Neural cell (in vitro differentiated cells): ENCODE data around the gene PTPRA. TPM values are rescaled to one million over a fixed set of nuclear protein-coding genes. Genes with fewer than 3 reads are reported as not detected.

ENCODE experiments used
- H2AFZ ChIP-seq: fragments of 200-600, 300-800 bp; sonication (generic), shearing (Covaris generic); 2 replicates; pipeline ENCODE4 v1.6.0; 2014; ENCODE audit warnings: low read depth, mild to moderate bottlenecking, antibody characterized with exemption, low read length, moderate library complexity
- H3F3A ChIP-seq: fragments of 200-600 bp; shearing (Covaris generic); 2 replicates; pipeline ENCODE4 v1.6.1; 2016; ENCODE audit warnings: mild to moderate bottlenecking, moderate library complexity, mixed read lengths, antibody characterized with exemption, low read length; ENCODE audit not compliant: insufficient read depth, poor library complexity, severe bottlenecking
- H3K27ac ChIP-seq: fragments of 200-600, 300-800 bp; sonication (generic), shearing (Covaris generic); 2 replicates; pipeline ENCODE4 v1.5.1; 2014; ENCODE audit warnings: mild to moderate bottlenecking, low read length, moderate library complexity
- H3K27me3 ChIP-seq: fragments of 300-800, 200-600 bp; sonication (generic), shearing (Covaris generic); 2 replicates; pipeline ENCODE4 v1.6.0; 2014; ENCODE audit warnings: mild to moderate bottlenecking, low read depth, low read length, moderate library complexity; ENCODE audit not compliant: insufficient read depth
- H3K36me3 ChIP-seq: fragments of 300-800, 200-600 bp; sonication (generic), shearing (Covaris generic); 2 replicates; pipeline ENCODE4 v1.5.1; 2014; ENCODE audit warnings: mild to moderate bottlenecking, antibody characterized with exemption, low read length, moderate library complexity; ENCODE audit not compliant: insufficient read depth
- H3K4me2 ChIP-seq: fragments of 300-800, 200-600 bp; sonication (generic), shearing (Covaris generic); 2 replicates; pipeline ENCODE4 v1.6.0; 2014; ENCODE audit warnings: mild to moderate bottlenecking, low read length
- H3K4me3 ChIP-seq: fragments of 300-800, 200-600 bp; sonication (generic), shearing (Covaris generic); 2 replicates; pipeline ENCODE4 v1.5.1; 2014; ENCODE audit warnings: mild to moderate bottlenecking, low read length, moderate library complexity
- H3K79me2 ChIP-seq: fragments of 200-600 bp; shearing (Covaris generic); replicated peaks from 2 replicates; pipeline ENCODE4 v1.6.0; 2014; ENCODE audit warnings: mild to moderate bottlenecking, low read length, moderate library complexity; ENCODE audit not compliant: insufficient read depth
- H3K9ac ChIP-seq: fragments of 300-800, 200-600 bp; sonication (generic), shearing (Covaris generic); 2 replicates; pipeline ENCODE4 v1.6.1; 2016; ENCODE audit warnings: mild to moderate bottlenecking, low read length, mixed read lengths
- H3K9me2 ChIP-seq: fragments of 200-600 bp; shearing (Covaris generic); 2 replicates; pipeline ENCODE4 v1.6.1; 2016; ENCODE audit warnings: mild to moderate bottlenecking, low read length, mixed read lengths; ENCODE audit not compliant: insufficient read depth
- H3K9me3 ChIP-seq: fragments of 200-600, 300-800 bp; sonication (generic), shearing (Covaris generic); 2 replicates; pipeline ENCODE4 v1.6.1; 2016; ENCODE audit warnings: mild to moderate bottlenecking, mixed run types, low read length, moderate library complexity, mixed read lengths
- H4K20me1 ChIP-seq: fragments of 200-600 bp; shearing (Covaris generic); 2 replicates; pipeline ENCODE4 v1.6.1; 2016; ENCODE audit warnings: mild to moderate bottlenecking, mixed run types; ENCODE audit not compliant: insufficient read depth
- CTCF ChIP-seq: fragments of 450-650 bp; IDR thresholded peaks from 2 replicates; pipeline ENCODE4 v1.5.1; 2014; ENCODE audit warnings: antibody characterized with exemption, mild to moderate bottlenecking, moderate library complexity; ENCODE audit not compliant: poor library complexity, severe bottlenecking
- EP300 ChIP-seq: fragments of 450-650 bp; conservative IDR thresholded peaks from 2 replicates; pipeline ENCODE4 v1.6.1; 2014; ENCODE audit warnings: antibody characterized with exemption, mild to moderate bottlenecking, moderate library complexity; ENCODE audit not compliant: poor library complexity, severe bottlenecking
- EZH2 ChIP-seq: fragments of 200-600, 300-800 bp; shearing (Covaris generic), sonication (generic); IDR thresholded peaks from 2 replicates; pipeline ENCODE4 v1.6.1; 2014; ENCODE audit warnings: antibody characterized with exemption, low read length, borderline replicate concordance, mild to moderate bottlenecking; ENCODE audit not compliant: insufficient read depth, poor library complexity, severe bottlenecking
- MXI1 ChIP-seq: fragments of 450-650 bp; conservative IDR thresholded peaks from 2 replicates; pipeline ENCODE4 v1.6.1; 2014; ENCODE audit warnings: antibody characterized with exemption, mild to moderate bottlenecking; ENCODE audit not compliant: poor library complexity, severe bottlenecking
- POLR2AphosphoS5 ChIP-seq: IDR thresholded peaks from 2 replicates; pipeline ENCODE4 v1.6.1; 2012
- RAD21 ChIP-seq: fragments of 450-650 bp; conservative IDR thresholded peaks from 2 replicates; pipeline ENCODE4 v1.6.1; 2014; ENCODE audit warnings: antibody characterized with exemption, mild to moderate bottlenecking, moderate library complexity
- REST ChIP-seq: IDR thresholded peaks from 2 replicates; pipeline ENCODE4 v1.6.1; 2012; ENCODE audit warnings: borderline replicate concordance
- SMC3 ChIP-seq: fragments of 450-650 bp; conservative IDR thresholded peaks from 2 replicates; pipeline ENCODE4 v1.6.1; 2014; ENCODE audit warnings: antibody characterized with exemption, mild to moderate bottlenecking, moderate library complexity; ENCODE audit not compliant: poor library complexity
- TAF1 ChIP-seq: IDR thresholded peaks from 2 replicates; pipeline ENCODE4 v1.6.1; 2012; ENCODE audit warnings: low read depth
- polyA plus RNA-seq: library from polyadenylated mRNA; depleted of rRNA; stranded (reverse); fragments of >200 nt; gene quantifications from 2 replicates; pipeline ENCODE4 v1.2.3, GENCODE V29; 2014

Gene PTPRA
- polyA plus RNA-seq, 1 donor from 2014 or later: 68.2 TPM

- Histone ChIP-seq H2AFZ (no peak overlapping the region), H3K9ac (no peak overlapping the region), H3K36me3 (peaks cover 3% of the 10 kb centered on the region), H3K79me2 (peaks cover 14% of the 10 kb centered on the region), H3K9me3 (no peaks in the 10 kb centered on the region), H3F3A (peaks cover 8% of the 10 kb centered on the region), H3K27me3 (no peaks in the 10 kb centered on the region), H3K4me2 (no peak overlapping the region), H3K27ac (no peak overlapping the region), H3K9me2 (no peaks in the 10 kb centered on the region), H4K20me1 (no peaks in the 10 kb centered on the region), H3K4me3 (no peak overlapping the region)
- TF ChIP-seq CTCF (no peak), POLR2AphosphoS5 (no peak), TAF1 (no peak), SMC3 (no peak), EZH2 (no peak), EP300 (no peak), RAD21 (no peak), REST (no peak), MXI1 (no peak)
Measured at GRCh38 chr20:2948968-2949367, 75.7 kb downstream of the PTPRA start.

GRCh38 chr20:2952766-2953165 lies 79.5 kb downstream of the PTPRA start:
- Histone ChIP-seq H3K9me3 (no peaks in the 10 kb centered on the region), H3F3A (no peaks in the 10 kb centered on the region), H3K4me2 (no peak overlapping the region), H3K9me2 (no peaks in the 10 kb centered on the region), H3K79me2 (peaks cover 2% of the 10 kb centered on the region), H3K9ac (no peak overlapping the region), H3K27me3 (no peaks in the 10 kb centered on the region), H2AFZ (no peak overlapping the region), H3K36me3 (peaks cover 3% of the 10 kb centered on the region), H3K27ac (no peak overlapping the region), H3K4me3 (no peak overlapping the region), H4K20me1 (no peaks in the 10 kb centered on the region)
- no peak for TF ChIP-seq MXI1
- no peak for TF ChIP-seq REST
- TF ChIP-seq RAD21: no peak
- TF ChIP-seq EP300: no peak
- no peak for TF ChIP-seq EZH2
